Osteocyte (in vitro differentiated cells): ENCODE results near the gene SH3GLB1. TPM values are rescaled to one million over a fixed set of nuclear protein-coding genes. Genes with fewer than 3 reads are reported as not detected.

ENCODE experiments used
- DNase-seq: peaks from one replicate; pipeline ENCODE4 v3.0.0; 2021; ENCODE audit warnings: mixed read lengths; ENCODE audit not compliant: unreplicated experiment; ENCODE audit errors: extremely low spot score
- H3K27ac Mint-ChIP-seq: one replicate; pipeline ENCODE4 v1.8.0; 2021; ENCODE audit warnings: mild to moderate bottlenecking, mixed read lengths; ENCODE audit not compliant: unreplicated experiment
- H3K27me3 Mint-ChIP-seq: one replicate; pipeline ENCODE4 v1.8.0; 2021; ENCODE audit warnings: mixed read lengths; ENCODE audit not compliant: unreplicated experiment
- H3K36me3 Mint-ChIP-seq: one replicate; pipeline ENCODE4 v1.8.0; 2021; ENCODE audit warnings: mixed read lengths; ENCODE audit not compliant: unreplicated experiment
- H3K4me1 Mint-ChIP-seq: one replicate; pipeline ENCODE4 v1.8.0; 2021; ENCODE audit warnings: mixed read lengths; ENCODE audit not compliant: unreplicated experiment
- H3K4me3 Mint-ChIP-seq: one replicate; pipeline ENCODE4 v1.8.0; 2021; ENCODE audit warnings: mild to moderate bottlenecking, moderate library complexity, mixed read lengths; ENCODE audit not compliant: unreplicated experiment
- H3K9me3 Mint-ChIP-seq: one replicate; pipeline ENCODE4 v1.8.0; 2021; ENCODE audit warnings: mixed read lengths; ENCODE audit not compliant: unreplicated experiment
- CTCF ChIP-seq: fragments of 200-600 bp; sonication (generic); IDR thresholded peaks from 2 replicates; pipeline ENCODE4 v1.5.0; 2021; ENCODE audit warnings: antibody characterized with exemption, mild to moderate bottlenecking, moderate library complexity
- total RNA-seq: library from RNA; stranded (reverse); gene quantifications from 2 replicates; pipeline ENCODE4 v1.2.1, GENCODE V29; 2021

SH3GLB1 gene
- total RNA-seq, 1 donor from 2014 or later = 80.5 TPM

- H3K4me1 Mint-ChIP-seq = no peaks in the 10 kb centered on the region
- no peak overlapping the region for H3K4me3 Mint-ChIP-seq
- H3K27ac Mint-ChIP-seq = no peak overlapping the region
- no peaks in the 10 kb centered on the region for H3K36me3 Mint-ChIP-seq
- no peaks in the 10 kb centered on the region for H3K9me3 Mint-ChIP-seq
- no peak for TF ChIP-seq CTCF
- peaks cover 16% of the 10 kb centered on the region for H3K27me3 Mint-ChIP-seq
- DNase-seq = no peak
Observed at GRCh38 chr1:86754265-86754974, 50.0 kb downstream of the SH3GLB1 start.

- H3K27me3 Mint-ChIP-seq = peaks cover 13% of the 10 kb centered on the region
- no peak for TF ChIP-seq CTCF
- H3K27ac Mint-ChIP-seq = no peak overlapping the region
- H3K4me3 Mint-ChIP-seq = no peak overlapping the region
- H3K9me3 Mint-ChIP-seq = peaks cover 4% of the 10 kb centered on the region
- H3K4me1 Mint-ChIP-seq = no peaks in the 10 kb centered on the region
- DNase-seq = no peak
- H3K36me3 Mint-ChIP-seq = no peaks in the 10 kb centered on the region
Observed at GRCh38 chr1:86756062-86756406, 51.7 kb downstream of the SH3GLB1 start.

GRCh38 chr1:86757272-86757984 is 53.1 kb downstream of the SH3GLB1 start:
- peaks cover 18% of the 10 kb centered on the region for H3K27me3 Mint-ChIP-seq
- no peak for TF ChIP-seq CTCF
- DNase-seq = no peak
- peaks cover 4% of the 10 kb centered on the region for H3K9me3 Mint-ChIP-seq
- no peak overlapping the region for H3K4me3 Mint-ChIP-seq
- no peak overlapping the region for H3K27ac Mint-ChIP-seq
- no peaks in the 10 kb centered on the region for H3K36me3 Mint-ChIP-seq
- H3K4me1 Mint-ChIP-seq = no peaks in the 10 kb centered on the region

GRCh38 chr1:86758570-86758969 is 54.2 kb downstream of the SH3GLB1 start:
- H3K27ac Mint-ChIP-seq = no peak overlapping the region

More at GRCh38 chr1:86758570-86758969, 54.2 kb downstream of the SH3GLB1 start:
- H3K4me3 Mint-ChIP-seq = no peak overlapping the region
- peaks cover 4% of the 10 kb centered on the region for H3K9me3 Mint-ChIP-seq
- no peaks in the 10 kb centered on the region for H3K36me3 Mint-ChIP-seq
- DNase-seq = no peak
- no peak for TF ChIP-seq CTCF
- peaks cover 18% of the 10 kb centered on the region for H3K27me3 Mint-ChIP-seq
- H3K4me1 Mint-ChIP-seq = no peaks in the 10 kb centered on the region
